HepG2 (cell line): ENCODE results near the gene CCSER2. TPM values are rescaled to one million over a fixed set of nuclear protein-coding genes. Genes with fewer than 3 reads are reported as not detected.

ENCODE experiments used
- ARID2 ChIP-seq: sonication (generic); formaldehyde crosslinking; IDR thresholded peaks from 2 replicates; pipeline ENCODE4 v1.8.1; 2022; ENCODE audit warnings: mild to moderate bottlenecking, missing genetic modification reagents, borderline replicate concordance
- ATF7 ChIP-seq, 2 experiments: fragments of 450-650 bp in 1 of 2; sonication (generic) in 1 of 2; formaldehyde crosslinking in 1 of 2; IDR thresholded peaks; 2 replicates each; pipeline versions ENCODE4 v1.4.0 to v1.6.1; 2016 to 2020; ENCODE audit warnings: antibody characterized with exemption in 1 of 2, mild to moderate bottlenecking in 1 of 2, missing genetic modification reagents in 1 of 2
- BCL6 ChIP-seq: IDR thresholded peaks from 2 replicates; pipeline ENCODE4 v1.6.1; 2016; ENCODE audit warnings: missing genetic modification reagents, missing compliant biosample characterization
- BRF2 ChIP-seq: sonication (generic); formaldehyde crosslinking; IDR thresholded peaks from 2 replicates; pipeline ENCODE4 v1.8.1; 2022; ENCODE audit warnings: mild to moderate bottlenecking, missing genetic modification reagents
- FOSL1 ChIP-seq: sonication (generic); formaldehyde crosslinking; IDR thresholded peaks from 2 replicates; pipeline ENCODE4 v1.9.0; 2021; ENCODE audit warnings: missing genetic modification reagents, borderline replicate concordance
- FOXM1 ChIP-seq: sonication (generic); formaldehyde crosslinking; IDR thresholded peaks from 2 replicates; pipeline ENCODE4 v1.5.0; 2020; ENCODE audit warnings: missing genetic modification reagents
- JDP2 ChIP-seq: sonication (generic); formaldehyde crosslinking; IDR thresholded peaks from 2 replicates; pipeline ENCODE4 v1.8.1; 2022; ENCODE audit warnings: missing genetic modification reagents, borderline replicate concordance
- MIXL1 ChIP-seq: IDR thresholded peaks from 2 replicates; pipeline ENCODE4 v1.6.1; 2016
- PHF20 ChIP-seq: sonication (generic); formaldehyde crosslinking; IDR thresholded peaks from 2 replicates; pipeline ENCODE4 v1.5.0; 2020; ENCODE audit warnings: mild to moderate bottlenecking, missing genetic modification reagents
- RBFOX2 ChIP-seq: fragments of 200-400 bp; formaldehyde crosslinking; IDR thresholded peaks from 2 replicates; pipeline ENCODE4 v1.6.1; 2017; ENCODE audit warnings: low read depth, mild to moderate bottlenecking, low read length
- SOX6 ChIP-seq, 2 experiments: fragments of 450-650 bp in 1 of 2; sonication (generic) in 1 of 2; formaldehyde crosslinking in 1 of 2; IDR thresholded peaks; 2 replicates each; pipeline versions ENCODE4 v1.4.0 to v1.6.1; 2017 to 2020; ENCODE audit warnings: antibody characterized with exemption in 1 of 2, mild to moderate bottlenecking in 1 of 2, missing genetic modification reagents in 1 of 2
- ZBTB7A ChIP-seq: sonication (generic); formaldehyde crosslinking; IDR thresholded peaks from 2 replicates; pipeline ENCODE4 v1.8.0; 2022; ENCODE audit warnings: mild to moderate bottlenecking, missing genetic modification reagents
- ZFP1 ChIP-seq: IDR thresholded peaks from 2 replicates; pipeline ENCODE4 v1.6.1; 2016
- ZFP91 ChIP-seq: sonication (generic); formaldehyde crosslinking; IDR thresholded peaks from 2 replicates; pipeline ENCODE4 v1.9.0; 2022; ENCODE audit warnings: missing genetic modification reagents, mild to moderate bottlenecking, borderline replicate concordance
- ZNF282 ChIP-seq: fragments of 450-650 bp; IDR thresholded peaks from 2 replicates; pipeline ENCODE4 v1.6.1; 2018; ENCODE audit not compliant: partially characterized antibody
- ZNF317 ChIP-seq: sonication (generic); formaldehyde crosslinking; IDR thresholded peaks from 2 replicates; pipeline ENCODE4 v1.5.0; 2020; ENCODE audit warnings: mild to moderate bottlenecking, missing genetic modification reagents
- ZNF503 ChIP-seq: sonication (generic); formaldehyde crosslinking; IDR thresholded peaks from 2 replicates; pipeline ENCODE4 v1.4.0; 2020; ENCODE audit warnings: missing genetic modification reagents
- ZNF564 ChIP-seq: sonication (generic); formaldehyde crosslinking; IDR thresholded peaks from 2 replicates; pipeline ENCODE4 v1.8.1; 2023; ENCODE audit warnings: mild to moderate bottlenecking, missing genetic modification reagents
- polyA plus RNA-seq, 8 experiments: library from polyadenylated mRNA; depleted of rRNA in 3 of 8; stranded (reverse) in 7 of 8; unstranded in 1 of 8; fragments of >200 nt; fragmentation: Illumina TruSeq in 4 of 8; extraction: Trizol in 4 of 8; gene quantifications; 2 replicates each; pipeline versions ENCODE4 v1.2.1 to v1.2.3, GENCODE V29; 2011 to 2016; ENCODE audit warnings: low read depth in 4 of 8, missing spikeins in 1 of 8, mixed read lengths in 1 of 8; ENCODE audit not compliant: insufficient read depth in 1 of 8
- total RNA-seq, 5 experiments: library from RNA; depleted of rRNA; stranded (reverse); fragments of >200 nt; fragmentation: Illumina TruSeq; extraction: Trizol; gene quantifications; 2 replicates each; pipeline ENCODE4 v1.2.3, GENCODE V29; 2016; ENCODE audit warnings: low read depth in 1 of 5
- TF ChIP-seq, protein P1 (sequence below): sonication (generic); formaldehyde crosslinking; IDR thresholded peaks from 2 replicates; pipeline ENCODE4 v1.4.0; 2020; ENCODE audit warnings: missing genetic modification reagents, borderline replicate concordance
- TF ChIP-seq, protein P2 (sequence below): sonication (generic); formaldehyde crosslinking; IDR thresholded peaks from 2 replicates; pipeline ENCODE4 v1.4.0; 2020; ENCODE audit warnings: missing genetic modification reagents, borderline replicate concordance

Gene CCSER2
- total and polyA plus RNA-seq, 2 of the 13 experiments (the other 11 are each of a cell fraction or from before 2014, with no cell fraction given): 13.3 to 17.2 TPM

DNA sequence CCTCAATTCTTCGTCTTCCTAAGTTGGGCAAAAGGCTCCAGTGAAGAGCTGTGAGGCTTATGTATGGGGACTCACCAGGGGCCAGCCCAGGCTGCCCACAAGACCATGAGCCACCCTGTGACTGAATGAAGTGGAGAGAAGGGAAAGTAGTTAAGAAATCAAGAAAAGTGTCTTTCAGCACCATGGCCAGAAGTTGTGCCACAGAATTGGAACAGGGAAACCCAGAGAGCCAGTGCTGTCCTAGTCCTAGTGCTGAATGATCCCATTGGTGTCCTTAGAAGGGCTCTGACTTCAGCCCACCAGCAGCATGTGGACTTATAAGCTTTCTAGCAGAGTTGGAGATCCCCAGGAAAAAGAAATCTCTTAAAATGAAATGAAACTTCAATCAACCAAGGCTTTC, 37.0 kb upstream of the CCSER2 start (continued):
- TF ChIP-seq ZNF503 (no peak), MIXL1 (peak; percentile 87), JDP2 (CRISPR knock-in tag) (no peak), RBFOX2 (no peak), ZFP1 (CRISPR knock-in tag) (peak; percentile 32; the same call in 1 of the 2 replicates), ATF7 (IDR thresholded peaks at IDR 0.05) (no peak), ATF7 (CRISPR knock-in tag; IDR thresholded peaks at IDR 0.05) (no peak), ZFP91 (CRISPR knock-in tag) (no peak), BCL6 (CRISPR knock-in tag) (peak; percentile 43; the same call in 1 of the 2 replicates), PHF20 (CRISPR knock-in tag) (peak; percentile 28; the same call in 1 of the 2 replicates), FOSL1 (0 out of 2 replicates have a peak, but pooled peaks have one; percentile 46), SOX6 (IDR thresholded peaks at IDR 0.05) (no peak), SOX6 (CRISPR knock-in tag; IDR thresholded peaks at IDR 0.05) (no peak), ZNF317 (CRISPR knock-in tag) (no peak), ZBTB7A (CRISPR knock-in tag) (no peak), ARID2 (no peak), ZNF282 (no peak), ZNF564 (CRISPR knock-in tag) (no peak), BRF2 (no peak), FOXM1 (peak; percentile 67; the same call in 1 of the 2 replicates)
- TF ChIP-seq, protein P1, sequence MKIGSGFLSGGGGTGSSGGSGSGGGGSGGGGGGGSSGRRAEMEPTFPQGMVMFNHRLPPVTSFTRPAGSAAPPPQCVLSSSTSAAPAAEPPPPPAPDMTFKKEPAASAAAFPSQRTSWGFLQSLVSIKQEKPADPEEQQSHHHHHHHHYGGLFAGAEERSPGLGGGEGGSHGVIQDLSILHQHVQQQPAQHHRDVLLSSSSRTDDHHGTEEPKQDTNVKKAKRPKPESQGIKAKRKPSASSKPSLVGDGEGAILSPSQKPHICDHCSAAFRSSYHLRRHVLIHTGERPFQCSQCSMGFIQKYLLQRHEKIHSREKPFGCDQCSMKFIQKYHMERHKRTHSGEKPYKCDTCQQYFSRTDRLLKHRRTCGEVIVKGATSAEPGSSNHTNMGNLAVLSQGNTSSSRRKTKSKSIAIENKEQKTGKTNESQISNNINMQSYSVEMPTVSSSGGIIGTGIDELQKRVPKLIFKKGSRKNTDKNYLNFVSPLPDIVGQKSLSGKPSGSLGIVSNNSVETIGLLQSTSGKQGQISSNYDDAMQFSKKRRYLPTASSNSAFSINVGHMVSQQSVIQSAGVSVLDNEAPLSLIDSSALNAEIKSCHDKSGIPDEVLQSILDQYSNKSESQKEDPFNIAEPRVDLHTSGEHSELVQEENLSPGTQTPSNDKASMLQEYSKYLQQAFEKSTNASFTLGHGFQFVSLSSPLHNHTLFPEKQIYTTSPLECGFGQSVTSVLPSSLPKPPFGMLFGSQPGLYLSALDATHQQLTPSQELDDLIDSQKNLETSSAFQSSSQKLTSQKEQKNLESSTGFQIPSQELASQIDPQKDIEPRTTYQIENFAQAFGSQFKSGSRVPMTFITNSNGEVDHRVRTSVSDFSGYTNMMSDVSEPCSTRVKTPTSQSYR: peak; percentile 76
- TF ChIP-seq, protein P2, sequence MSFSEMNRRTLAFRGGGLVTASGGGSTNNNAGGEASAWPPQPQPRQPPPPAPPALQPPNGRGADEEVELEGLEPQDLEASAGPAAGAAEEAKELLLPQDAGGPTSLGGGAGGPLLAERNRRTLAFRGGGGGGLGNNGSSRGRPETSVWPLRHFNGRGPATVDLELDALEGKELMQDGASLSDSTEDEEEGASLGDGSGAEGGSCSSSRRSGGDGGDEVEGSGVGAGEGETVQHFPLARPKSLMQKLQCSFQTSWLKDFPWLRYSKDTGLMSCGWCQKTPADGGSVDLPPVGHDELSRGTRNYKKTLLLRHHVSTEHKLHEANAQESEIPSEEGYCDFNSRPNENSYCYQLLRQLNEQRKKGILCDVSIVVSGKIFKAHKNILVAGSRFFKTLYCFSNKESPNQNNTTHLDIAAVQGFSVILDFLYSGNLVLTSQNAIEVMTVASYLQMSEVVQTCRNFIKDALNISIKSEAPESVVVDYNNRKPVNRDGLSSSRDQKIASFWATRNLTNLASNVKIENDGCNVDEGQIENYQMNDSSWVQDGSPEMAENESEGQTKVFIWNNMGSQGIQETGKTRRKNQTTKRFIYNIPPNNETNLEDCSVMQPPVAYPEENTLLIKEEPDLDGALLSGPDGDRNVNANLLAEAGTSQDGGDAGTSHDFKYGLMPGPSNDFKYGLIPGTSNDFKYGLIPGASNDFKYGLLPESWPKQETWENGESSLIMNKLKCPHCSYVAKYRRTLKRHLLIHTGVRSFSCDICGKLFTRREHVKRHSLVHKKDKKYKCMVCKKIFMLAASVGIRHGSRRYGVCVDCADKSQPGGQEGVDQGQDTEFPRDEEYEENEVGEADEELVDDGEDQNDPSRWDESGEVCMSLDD (CRISPR knock-in tag): 0 out of 2 replicates have a peak, but pooled peaks have one; percentile 66
